ENCODE results near the gene PELI2.
"Not testable (repeated sequence)": the region's sequence is repeated elsewhere in the genome, so short reads cannot be mapped to it uniquely, and the experiment has no call there.

The PELI2 gene

DNA sequence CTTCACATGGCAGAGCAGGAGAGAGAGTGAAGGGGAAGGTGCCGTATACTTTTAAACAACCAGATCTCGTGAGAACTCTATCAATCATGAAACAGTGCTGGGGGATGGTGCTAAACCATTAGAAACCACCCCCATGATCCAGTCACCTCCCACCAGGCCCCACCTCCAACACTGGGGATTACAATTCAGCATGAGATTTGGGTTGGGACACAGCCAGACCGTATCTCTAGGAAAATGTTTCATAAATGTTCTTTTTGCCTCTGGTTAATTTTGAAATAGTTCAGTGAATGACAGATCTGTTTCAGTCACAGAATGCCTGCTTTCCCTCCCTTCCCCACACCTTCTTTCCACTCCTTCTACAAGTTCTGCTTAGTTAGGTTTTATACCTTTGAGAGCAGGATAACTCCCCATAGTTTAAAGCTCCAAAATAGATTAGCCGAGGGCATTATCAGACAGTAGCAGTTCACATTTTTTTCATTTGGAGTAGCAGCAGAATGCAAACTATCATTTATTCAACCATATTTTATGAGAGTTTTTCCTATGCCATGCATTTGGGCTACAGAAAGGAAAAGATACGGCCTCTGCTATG, 27.1 kb downstream of the PELI2 start:
- DNase-seq = no peak

DNA sequence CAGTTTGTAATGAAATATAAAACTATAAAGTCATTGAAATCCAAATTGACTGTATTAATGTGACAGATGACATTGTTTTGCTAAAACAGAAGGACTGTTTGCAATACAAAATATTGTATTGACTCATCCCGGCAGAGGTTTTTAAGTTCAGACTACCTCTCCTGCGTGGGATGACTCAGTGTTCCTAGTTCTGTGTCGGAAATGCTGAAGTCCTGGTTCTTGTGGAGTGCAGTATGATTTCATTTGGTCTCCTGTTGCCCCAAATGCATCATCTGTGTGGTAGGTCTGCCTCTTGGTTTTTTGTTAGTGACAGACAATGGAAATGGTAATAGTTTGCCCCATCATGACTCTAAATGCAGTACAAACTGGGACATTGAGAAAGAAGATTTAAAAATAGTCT, 27.8 kb downstream of the PELI2 start:
- DNase-seq = no peak

DNA sequence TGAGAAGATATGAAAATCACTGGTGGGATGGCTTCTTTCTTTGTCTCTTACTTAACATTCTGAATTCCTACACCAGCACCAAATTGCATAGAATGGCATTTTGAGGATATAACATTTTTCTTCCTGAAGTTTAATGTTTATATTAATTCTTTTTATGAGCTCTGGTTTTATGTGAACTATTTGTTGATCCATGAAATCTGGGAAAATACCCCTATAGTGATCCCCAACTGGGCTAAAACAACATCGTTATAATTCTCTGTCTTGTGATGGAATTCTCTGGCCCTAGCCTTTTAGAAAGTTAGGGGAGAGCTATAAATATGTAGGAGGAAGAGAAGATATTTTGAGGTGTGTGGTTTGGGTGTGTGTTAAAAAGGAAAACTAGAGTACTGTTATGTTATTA, 29.2 kb downstream of the PELI2 start:
- DNase-seq = no peak

DNA sequence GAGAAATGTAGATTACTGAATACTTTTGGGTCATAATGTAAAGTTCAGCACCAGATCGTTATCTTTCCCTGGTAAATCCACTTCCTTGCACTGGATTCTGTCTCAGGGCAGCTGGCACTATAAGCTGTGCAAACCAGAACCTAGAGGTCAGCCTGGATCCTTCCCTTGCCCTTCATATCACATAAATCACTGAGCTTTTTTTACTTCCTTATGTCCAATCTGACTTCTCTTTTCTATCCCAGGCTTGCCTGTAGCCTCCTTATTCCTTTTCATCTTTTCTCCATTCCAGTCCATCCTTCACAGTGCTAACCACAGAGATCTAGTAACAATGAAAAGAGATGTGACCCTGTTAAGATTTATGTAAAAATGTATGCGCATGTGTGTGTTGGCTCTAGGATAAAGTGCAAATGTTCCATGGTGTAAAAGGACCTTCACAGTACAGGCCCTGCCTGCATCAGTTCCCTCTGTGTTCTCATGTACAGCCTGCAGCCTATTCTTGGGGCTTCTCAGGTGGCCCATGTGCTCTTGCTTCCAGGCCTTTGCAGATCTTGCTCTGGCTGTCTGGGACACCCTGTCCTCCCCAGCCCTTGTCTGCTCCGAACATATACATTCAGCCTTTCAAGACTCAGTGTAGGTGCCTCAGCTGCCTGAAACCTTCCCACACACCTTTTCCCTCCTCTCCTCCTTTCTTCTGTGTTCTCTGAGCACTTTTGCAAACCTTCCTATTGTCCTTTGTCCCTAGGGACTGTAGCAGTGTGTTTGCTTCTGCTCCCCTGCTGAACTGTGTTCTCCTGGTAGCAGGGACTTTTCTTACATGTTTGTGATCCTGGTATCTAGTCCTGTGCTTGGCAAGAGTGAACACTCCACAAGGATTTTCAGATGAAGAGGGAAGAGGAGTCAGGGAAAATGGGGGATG, 30.0 kb downstream of the PELI2 start:
- DNase-seq = no peak

DNA sequence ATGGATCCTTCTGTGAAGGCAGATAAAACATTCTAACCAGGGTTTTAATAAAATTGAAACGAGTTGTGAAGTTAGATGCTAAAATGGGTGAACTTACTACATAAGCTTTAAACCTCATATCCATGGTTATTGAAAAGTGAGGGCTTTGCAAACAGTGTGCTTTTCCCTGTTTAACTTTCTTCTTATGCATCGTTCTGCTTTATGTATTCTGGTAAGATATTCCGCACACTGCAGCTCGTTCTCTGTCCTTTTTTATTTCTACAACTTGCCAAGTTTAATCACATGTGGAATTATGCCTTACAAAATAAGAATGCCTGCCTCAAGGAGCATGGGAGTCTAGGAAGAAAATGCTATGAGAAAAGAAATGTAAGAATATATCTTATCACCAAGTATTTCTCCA, 30.9 kb downstream of the PELI2 start:
- DNase-seq = no peak

DNA sequence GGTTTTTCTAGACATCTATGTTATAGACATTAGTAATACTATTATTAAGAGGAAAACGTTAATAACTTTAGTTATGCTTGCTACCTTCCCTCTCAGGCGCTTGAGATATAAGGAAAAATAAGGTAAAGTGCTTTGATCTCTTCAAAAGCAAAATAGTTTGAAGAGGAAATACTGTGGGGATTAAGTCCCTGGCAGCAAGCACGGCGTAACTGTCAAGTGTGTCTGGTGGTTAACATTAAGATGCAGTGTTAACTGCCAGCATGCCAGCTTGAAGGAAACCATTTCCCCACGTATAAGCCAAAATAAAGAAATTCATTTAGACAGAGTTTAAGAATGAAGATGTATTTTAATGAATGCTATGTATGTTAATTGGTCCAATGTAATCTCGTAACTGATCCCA, 31.8 kb downstream of the PELI2 start:
- DNase-seq = no peak

DNA sequence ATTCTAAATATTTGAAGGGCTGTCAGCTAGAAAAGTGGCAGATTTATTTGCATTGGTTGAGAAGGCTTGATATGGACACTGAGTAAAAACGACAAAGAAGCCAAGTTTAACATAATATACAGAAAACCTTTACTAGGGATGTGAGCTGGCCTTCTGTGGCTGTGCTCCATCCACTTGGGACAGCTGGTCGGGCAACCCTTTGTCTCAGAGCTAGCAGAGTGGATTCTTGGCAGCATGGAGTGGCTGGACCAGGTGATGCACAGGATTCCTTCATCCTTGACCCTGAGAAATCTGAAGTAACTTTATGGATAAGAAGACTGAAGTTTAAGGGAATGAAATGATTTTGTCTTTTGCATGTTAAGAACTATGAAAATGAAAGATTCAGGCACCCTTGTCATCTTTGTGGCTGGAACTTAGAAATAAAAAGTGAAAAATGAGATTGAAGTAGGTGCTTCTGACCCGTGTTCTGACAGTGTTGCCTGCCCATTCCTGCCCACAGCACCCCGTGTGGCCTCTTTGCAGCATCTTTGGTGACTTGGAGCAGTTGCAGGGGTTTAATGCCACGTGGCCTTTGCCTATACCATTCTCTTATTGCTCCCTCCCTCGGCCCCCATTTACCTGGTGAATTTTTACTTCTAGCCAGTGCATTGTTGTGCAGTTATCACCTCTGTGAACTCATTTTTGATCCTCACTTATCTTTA, 32.6 kb downstream of the PELI2 start:
- DNase-seq = no peak

DNA sequence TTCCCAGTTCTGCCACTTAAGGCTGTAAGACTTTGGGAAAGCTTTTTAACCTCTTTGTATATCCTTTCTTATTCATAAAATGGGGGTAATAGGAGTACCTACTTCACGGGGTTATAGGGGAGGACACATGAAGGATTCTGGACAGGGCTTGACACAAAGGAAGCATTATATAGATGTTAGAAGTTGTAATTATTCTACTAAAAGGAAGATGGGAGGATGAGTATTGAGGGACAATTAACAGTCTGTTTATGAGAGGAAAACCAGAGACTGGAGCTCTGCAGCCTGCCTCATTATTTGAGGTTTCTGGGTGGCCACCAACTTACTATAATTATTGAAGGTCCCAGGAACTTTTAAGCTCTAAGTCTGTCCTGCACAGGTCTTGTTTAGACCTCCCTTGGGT, 34.0 kb downstream of the PELI2 start:
- no peak for DNase-seq

DNA sequence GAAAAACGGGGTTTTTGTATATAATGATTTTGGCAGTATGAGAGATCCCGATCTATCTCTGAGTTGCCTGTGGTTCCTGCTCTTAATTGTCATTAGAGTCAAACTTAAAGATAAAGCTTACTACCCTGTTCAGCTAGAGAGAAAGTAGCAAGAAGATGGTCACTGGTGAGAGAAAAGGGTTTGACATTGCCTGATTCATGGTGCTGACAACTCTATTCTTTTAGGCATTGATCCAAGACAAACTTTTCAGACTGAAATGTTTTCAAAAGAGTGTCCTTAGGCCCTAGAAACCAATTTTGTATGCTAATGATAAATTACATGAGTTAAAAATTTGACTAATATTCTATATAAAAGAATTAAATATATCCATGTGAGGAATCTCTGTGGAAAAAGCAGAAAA, 35.1 kb downstream of the PELI2 start:
- no peak for DNase-seq

DNA sequence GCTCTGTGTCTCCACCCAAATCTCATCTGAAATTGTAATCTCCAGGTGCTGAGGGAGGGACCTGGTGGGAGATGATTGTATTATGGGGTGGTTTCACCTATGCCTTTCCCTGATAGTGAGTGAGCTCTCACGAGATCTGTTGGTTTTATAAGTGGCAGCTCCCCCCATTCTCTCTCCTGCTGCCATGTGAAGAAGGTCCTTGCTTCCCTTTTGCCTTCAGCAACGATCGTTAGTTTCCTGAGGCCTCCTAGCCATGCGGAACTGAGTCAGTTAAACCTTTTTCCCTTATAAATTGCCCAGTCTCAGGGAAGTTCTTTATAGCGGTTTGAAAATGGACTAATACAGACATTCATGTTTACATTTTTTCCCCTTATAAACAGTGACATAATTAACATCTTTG, 36.1 kb downstream of the PELI2 start:
- DNase-seq = no peak

DNA sequence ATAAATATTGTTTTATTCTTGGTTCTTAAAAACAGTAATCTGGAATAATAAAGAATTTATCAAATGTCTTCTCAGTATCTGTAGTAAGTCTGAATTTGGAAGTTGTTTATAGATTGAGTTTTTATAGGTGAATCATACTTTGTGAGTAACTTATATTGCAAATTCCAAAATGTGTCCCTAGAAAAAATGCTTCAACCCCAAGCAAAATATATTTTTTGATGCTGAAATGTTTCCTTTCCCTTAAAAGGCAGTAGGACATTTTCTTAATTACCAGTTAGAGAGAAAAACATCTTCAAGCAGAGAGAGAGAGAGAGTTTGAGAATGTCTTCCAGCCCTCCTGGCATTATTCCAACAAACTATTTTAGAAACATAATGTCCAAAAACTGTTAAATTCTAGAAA, 37.9 kb downstream of the PELI2 start:
- DNase-seq = no peak

DNA sequence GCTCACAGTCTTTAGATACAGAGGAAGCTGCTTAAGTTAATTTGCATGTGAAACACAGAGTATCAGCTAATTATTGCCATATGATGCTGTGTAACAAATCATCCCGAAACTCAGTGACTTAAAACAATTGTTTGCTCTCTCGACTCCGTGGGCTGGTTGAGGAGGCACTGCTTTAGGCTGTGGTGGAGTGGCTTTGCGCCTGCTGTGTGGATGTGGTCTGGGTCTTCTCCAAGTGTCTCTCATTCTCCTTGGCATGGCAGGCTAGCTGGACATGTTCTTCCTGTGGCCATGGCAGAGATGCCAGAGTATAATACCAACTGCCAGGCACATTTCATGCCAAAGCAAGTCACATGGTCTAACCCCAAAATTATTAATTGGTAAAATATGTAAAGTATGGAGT, 40.9 kb downstream of the PELI2 start:
- DNase-seq = no peak

DNA sequence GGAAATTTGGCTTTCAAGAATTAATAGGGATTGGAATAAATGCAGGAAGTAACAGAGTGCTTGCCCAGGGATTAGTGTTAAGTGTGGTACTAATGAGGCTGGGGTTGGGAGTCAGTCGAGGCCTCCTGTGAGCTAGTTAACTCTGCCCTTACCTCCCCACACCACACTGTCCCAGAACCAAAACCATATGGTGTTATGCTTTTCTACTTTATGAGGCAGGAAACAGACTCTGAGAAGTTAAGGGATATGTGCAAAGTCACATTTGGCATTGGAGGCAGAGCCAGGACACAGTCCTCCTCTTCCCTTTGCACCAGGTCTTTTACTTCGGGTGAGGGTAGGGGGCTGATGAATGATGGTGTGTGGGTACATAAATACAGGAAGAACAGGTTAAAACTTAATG, 41.9 kb downstream of the PELI2 start:
- DNase-seq = no peak

DNA sequence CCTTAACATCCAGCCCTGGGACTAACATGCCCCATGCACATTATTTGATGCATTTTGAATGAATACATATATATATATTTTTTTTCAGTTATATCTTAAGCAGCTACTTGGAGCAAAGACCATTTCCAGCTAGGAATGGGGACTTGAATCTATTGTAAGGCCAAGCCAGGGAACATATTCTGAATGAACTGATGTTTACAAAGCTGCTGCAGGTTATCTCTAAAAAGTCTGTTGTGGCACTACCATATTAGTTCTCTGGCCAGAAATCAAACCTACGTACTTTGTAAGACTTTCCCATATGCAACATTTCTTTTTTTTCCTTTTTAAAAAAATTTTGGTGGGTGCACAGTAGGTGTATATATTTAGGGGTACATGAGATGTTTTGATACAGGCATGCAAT, 43.4 kb downstream of the PELI2 start:
- no peak for DNase-seq

DNA sequence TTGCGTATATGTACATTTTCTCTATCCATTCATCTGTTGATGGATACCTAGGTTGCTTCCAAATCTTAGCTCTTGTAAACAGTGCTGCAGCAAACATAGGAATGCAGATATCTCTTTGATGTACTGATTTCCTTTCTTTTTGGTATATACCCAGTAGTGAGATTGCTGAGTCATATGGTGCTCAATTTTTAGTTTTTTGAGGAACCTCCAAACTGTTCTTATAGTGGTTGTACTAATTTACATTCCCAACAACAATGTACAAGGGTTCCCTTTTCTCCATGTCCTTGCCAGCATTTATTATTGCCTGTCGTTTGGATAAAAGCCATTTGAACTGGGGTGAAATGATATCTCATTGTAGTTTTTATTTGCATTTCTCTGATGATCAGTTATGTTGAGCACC, 44.3 kb downstream of the PELI2 start:
- DNase-seq = no peak

DNA sequence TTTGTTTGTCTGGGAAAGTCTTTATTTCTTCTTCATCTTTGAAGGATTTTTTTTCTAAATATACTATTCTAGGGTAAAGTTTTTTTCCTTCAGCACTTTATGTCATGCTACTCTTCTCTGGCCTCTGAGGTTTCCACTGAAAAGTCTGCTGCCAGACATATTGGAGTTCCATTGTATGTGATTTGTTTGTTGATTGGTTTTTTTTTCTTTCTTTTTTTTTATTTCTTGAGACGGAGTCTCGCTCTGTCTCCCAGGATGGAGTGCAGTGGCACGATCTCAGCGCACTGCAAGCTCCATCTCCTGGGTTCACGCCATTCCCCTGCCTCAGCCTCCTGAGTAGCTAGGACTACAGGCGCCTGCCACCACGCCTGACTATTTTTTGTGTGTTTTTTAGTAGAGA, 48.4 kb downstream of the PELI2 start:
- DNase-seq = not testable (repeated sequence)

DNA sequence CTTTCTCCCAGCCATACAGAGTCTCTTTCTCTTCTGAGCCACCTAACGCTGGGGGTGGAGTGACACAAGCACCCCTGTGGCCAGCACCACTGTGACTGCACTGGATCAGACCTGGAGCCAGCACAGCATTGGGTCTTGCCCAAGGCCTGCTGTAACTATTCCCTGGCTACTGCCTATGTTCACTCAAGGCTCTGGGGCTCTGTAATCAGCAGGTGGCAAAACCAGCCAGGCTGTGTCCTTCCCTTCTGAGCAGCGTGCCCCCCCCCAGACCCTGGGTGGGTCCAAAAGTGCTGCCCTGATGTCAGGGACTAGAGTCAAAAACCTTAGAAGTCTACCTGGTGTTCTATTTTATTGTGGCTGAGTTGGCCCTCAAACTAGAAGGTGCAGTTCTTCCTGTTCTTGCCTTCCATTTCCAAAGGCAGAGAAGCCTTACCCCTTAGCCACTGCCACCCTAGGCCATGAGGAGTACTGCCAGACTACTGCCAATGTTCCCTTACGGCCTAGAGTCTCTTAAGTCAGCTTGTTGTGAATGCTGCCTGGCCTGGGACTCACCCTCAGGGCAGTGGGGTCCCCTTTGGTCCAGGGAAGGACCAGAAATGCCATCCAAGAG, 49.9 kb downstream of the PELI2 start:
- no peak for DNase-seq

DNA sequence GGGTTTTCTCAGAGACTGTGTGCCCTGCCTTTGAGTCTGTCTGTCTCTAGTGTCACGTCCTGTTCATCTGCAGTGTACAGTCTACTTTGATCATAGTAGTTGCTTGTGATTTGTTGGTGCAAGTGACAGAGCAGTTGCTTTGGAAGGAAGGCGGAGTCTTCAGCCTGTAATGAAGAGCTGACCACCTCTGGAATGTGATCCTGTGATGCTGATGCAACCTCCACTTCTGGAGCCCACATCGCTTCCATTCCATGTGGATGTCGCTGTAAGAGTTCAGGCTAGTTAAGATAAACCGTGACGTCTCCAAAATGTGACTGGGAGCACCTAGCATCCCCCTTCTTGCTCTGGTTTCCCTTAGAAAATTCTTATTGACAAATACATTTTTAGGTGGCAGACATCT, 51.8 kb downstream of the PELI2 start:
- DNase-seq = no peak

DNA sequence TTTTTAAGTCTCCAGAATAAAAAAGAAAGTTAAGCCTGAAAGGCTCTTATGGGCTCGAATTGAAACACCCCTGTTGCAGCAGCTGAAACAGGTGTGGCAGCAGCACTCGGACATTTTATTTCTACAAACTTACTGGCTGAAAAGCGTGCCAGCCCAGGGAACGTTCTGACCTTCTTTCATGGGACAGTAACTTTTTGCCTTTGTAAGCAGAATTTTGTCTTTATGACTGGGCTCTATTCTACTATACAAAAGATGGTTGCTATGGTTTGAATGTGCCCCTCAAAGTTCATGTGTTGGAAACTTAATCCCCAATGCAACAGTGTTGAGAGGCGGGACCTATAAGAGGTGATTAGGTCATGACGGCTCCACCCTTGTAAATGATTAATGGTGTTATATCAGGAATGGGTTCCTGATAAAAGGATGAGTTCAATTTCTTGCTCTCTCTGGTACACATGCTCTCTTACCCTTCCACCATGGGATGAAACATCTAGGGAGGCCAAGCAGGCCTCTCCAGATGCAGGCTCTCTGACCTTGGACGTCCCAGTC, 52.7 kb downstream of the PELI2 start:
- DNase-seq = no peak

DNA sequence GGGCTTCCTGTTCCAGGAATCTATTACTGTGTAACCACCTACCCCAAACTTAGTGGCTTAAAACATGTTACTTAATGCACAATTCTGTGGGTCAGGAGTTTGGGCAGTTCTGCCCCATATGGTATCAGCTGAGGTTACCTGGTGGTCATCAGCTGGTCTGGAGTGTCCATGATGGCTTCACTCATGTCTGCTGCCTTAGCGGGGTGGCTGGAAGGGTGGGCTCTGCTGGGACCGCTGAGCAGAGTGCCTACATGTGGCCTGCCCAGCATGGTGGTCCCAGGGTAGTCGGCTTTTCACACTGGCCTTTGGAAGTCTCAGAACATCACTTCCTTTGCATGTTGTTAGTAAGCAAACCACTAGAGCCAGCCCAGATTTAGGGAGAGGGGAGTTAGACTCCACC, 53.9 kb downstream of the PELI2 start:
- DNase-seq = no peak

DNA sequence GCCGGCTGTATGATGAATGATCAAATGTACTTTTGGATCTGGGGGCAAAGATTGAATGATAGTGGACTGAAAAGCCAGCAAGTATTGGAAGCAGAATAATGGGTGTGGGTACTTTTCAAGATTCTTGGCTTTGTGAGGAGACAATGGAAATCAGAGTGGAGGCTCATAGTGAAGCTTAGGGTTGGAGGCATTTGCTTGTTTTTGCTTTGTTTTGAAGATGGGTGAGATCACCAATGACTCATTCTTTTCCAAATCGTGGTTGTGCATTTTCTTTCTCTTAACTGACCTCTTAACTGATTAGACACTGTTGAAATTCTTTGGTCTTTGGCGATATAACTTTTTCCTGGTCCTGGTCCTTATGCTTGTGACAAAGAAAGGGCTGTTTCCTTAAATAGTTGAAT, 54.4 kb downstream of the PELI2 start:
- DNase-seq = no peak

DNA sequence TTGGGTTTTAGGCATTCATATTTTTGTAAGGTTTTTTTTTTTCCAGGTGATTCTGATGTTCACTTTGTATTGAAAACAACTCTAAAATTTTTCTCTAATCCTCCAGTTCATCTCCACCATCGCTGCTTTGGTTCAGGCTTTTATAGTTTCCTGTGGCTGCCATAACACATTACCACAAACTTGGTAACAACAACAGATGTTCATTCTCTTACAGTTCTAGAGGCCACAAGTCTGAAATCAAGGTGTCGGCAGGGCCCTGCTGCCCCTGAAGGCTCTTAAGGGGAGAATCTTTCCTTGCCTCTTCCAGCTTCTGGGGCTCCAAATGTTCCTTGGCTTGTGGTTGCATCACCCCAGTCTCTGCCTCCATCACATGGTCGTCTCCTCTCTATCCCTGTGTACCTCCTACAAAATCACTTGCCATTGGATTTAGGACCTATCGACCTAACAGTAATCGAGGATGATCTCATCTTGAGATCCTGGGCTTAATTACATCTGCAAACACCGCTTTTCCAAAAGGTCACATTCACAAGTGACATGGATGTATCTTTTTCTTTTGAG, 55.2 kb downstream of the PELI2 start:
- no peak for DNase-seq

DNA sequence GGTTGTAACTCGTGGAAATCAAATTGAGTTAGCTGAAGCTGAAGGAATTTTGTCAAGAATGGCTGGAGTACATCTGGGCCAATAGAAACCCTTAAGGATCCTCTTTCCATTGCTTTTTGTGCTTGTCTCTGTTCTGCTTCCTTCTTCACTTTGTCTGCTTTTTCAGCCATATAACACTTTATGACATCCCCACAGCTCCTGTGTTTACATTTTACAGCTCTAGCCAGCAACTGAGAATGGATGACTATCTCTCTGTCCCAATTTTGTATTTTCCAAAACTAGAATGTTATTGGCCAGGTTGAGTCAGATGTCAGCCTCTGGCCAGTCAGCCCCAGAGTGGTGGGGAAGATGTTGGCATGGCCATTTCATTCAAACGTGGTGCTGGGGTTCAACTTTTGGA, 57.6 kb downstream of the PELI2 start:
- no peak for DNase-seq

Measured in RPMI8226 (cell line).